H9 (cell line): ENCODE results near the gene IGSF9B. TPM values are rescaled to one million over a fixed set of nuclear protein-coding genes. Genes with fewer than 3 reads are reported as not detected.

Experiments
- DNase-seq: peaks from one replicate; pipeline ENCODE4 v3.0.0-alpha.2; 2017
- H2AFZ ChIP-seq: one replicate; pipeline ENCODE4 v1.6.1; 2013; ENCODE audit warnings: mild to moderate bottlenecking, low read length, control low read depth, moderate library complexity
- H2AK5ac ChIP-seq: 2 replicates; pipeline ENCODE4 v1.6.1; 2013; ENCODE audit warnings: low read length, control low read depth, mixed read lengths; ENCODE audit not compliant: insufficient read length
- H2BK120ac ChIP-seq: one replicate; pipeline ENCODE4 v1.6.1; 2013; ENCODE audit warnings: low read depth, mild to moderate bottlenecking, low read length, control low read depth, inconsistent platforms; ENCODE audit not compliant: poor library complexity, severe bottlenecking
- H2BK12ac ChIP-seq: 2 replicates; pipeline ENCODE4 v1.6.1; 2013; ENCODE audit warnings: low read length, control low read depth, mixed read lengths, low read depth; ENCODE audit not compliant: insufficient read length
- H2BK15ac ChIP-seq: 2 replicates; pipeline ENCODE4 v1.6.1; 2013; ENCODE audit warnings: low read depth, low read length, control low read depth
- H2BK20ac ChIP-seq: one replicate; pipeline ENCODE4 v1.6.1; 2013; ENCODE audit warnings: low read depth, mild to moderate bottlenecking, low read length, control low read depth, inconsistent platforms; ENCODE audit not compliant: poor library complexity, severe bottlenecking
- H2BK5ac ChIP-seq: 2 replicates; pipeline ENCODE4 v1.6.1; 2013; ENCODE audit warnings: low read length, control low read depth, mixed read lengths; ENCODE audit not compliant: insufficient read length
- H3K14ac ChIP-seq: 2 replicates; pipeline ENCODE4 v1.6.1; 2013; ENCODE audit warnings: low read length, control low read depth; ENCODE audit not compliant: insufficient read depth
- H3K18ac ChIP-seq: 2 replicates; pipeline ENCODE4 v1.6.1; 2013; ENCODE audit warnings: low read depth, mild to moderate bottlenecking, mixed read lengths, low read length, control low read depth; ENCODE audit not compliant: insufficient read length
- H3K23ac ChIP-seq: 2 replicates; pipeline ENCODE4 v1.6.1; 2013; ENCODE audit warnings: low read length, control low read depth, mixed read lengths, low read depth; ENCODE audit not compliant: insufficient read length
- H3K23me2 ChIP-seq: 2 replicates; pipeline ENCODE4 v1.6.1; 2013; ENCODE audit warnings: low read depth, mild to moderate bottlenecking, mixed read lengths, low read length, control low read depth; ENCODE audit not compliant: insufficient read length, poor library complexity, severe bottlenecking
- H3K27ac ChIP-seq: 2 replicates; pipeline ENCODE4 v1.5.1; 2013; ENCODE audit warnings: low read length, control low read depth, mixed read lengths, low read depth; ENCODE audit not compliant: insufficient read length
- H3K27me3 ChIP-seq: 2 replicates; pipeline ENCODE4 v1.6.1; 2013; ENCODE audit warnings: low read length, control low read depth, inconsistent platforms; ENCODE audit not compliant: insufficient read depth
- H3K4ac ChIP-seq: 2 replicates; pipeline ENCODE4 v1.6.1; 2013; ENCODE audit warnings: low read depth, mild to moderate bottlenecking, control low read depth, inconsistent platforms, low read length, moderate library complexity
- H3K4me1 ChIP-seq: 2 replicates; pipeline ENCODE4 v1.6.1; 2013; ENCODE audit warnings: low read length, control low read depth, inconsistent platforms; ENCODE audit not compliant: insufficient read depth
- H3K4me2 ChIP-seq: 2 replicates; pipeline ENCODE4 v1.6.1; 2013; ENCODE audit warnings: low read length, control low read depth, mixed read lengths; ENCODE audit not compliant: insufficient read length, insufficient read depth
- H3K56ac ChIP-seq: 2 replicates; pipeline ENCODE4 v1.6.1; 2013; ENCODE audit warnings: low read depth, mild to moderate bottlenecking, mixed read lengths, low read length, control low read depth; ENCODE audit not compliant: insufficient read length
- H3K79me1 ChIP-seq: 2 replicates; pipeline ENCODE4 v1.6.1; 2013; ENCODE audit warnings: low read depth, mild to moderate bottlenecking, moderate library complexity, low read length, control low read depth, inconsistent platforms; ENCODE audit not compliant: insufficient read depth, poor library complexity, severe bottlenecking
- H3K79me2 ChIP-seq: 2 replicates; pipeline ENCODE4 v1.6.1; 2013; ENCODE audit warnings: low read length, control low read depth, inconsistent platforms; ENCODE audit not compliant: insufficient read depth
- H3K9ac ChIP-seq: 2 replicates; pipeline ENCODE4 v1.6.1; 2013; ENCODE audit warnings: low read length, control low read depth, mixed read lengths; ENCODE audit not compliant: insufficient read length; ENCODE audit errors: extremely low read depth
- H3K9me3 ChIP-seq: one replicate; pipeline ENCODE4 v1.6.1; 2013; ENCODE audit warnings: low read depth, low read length, inconsistent platforms; ENCODE audit not compliant: control insufficient read depth
- H3T11ph ChIP-seq: one replicate; pipeline ENCODE4 v1.6.1; 2013; ENCODE audit warnings: mild to moderate bottlenecking, low read length, control low read depth, inconsistent platforms
- H4K20me1 ChIP-seq: one replicate; pipeline ENCODE4 v1.6.1; 2013; ENCODE audit not compliant: control insufficient read depth, insufficient read length, insufficient read depth
- H4K5ac ChIP-seq: 2 replicates; pipeline ENCODE4 v1.6.1; 2013; ENCODE audit warnings: low read depth, mild to moderate bottlenecking, mixed read lengths, low read length, control low read depth; ENCODE audit not compliant: insufficient read length
- H4K8ac ChIP-seq: replicated peaks from 2 replicates; pipeline ENCODE4 v1.6.1; 2013; ENCODE audit warnings: low read length, control low read depth, mixed read lengths, low read depth; ENCODE audit not compliant: insufficient read length
- H4K91ac ChIP-seq: 2 replicates; pipeline ENCODE4 v1.6.1; 2013; ENCODE audit warnings: low read depth, mild to moderate bottlenecking, moderate library complexity, mixed read lengths, low read length, control low read depth; ENCODE audit not compliant: insufficient read length
- H3K27ac Mint-ChIP-seq, 3 experiments: 2 replicates in 2 of 3; 3 replicates in 1 of 3; pipeline ENCODE4 v1.8.0; 2020 to 2021; ENCODE audit warnings: mixed read lengths in 3 of 3, mild to moderate bottlenecking in 1 of 3, moderate library complexity in 1 of 3
- H3K27me3 Mint-ChIP-seq: 2 replicates; pipeline ENCODE4 v1.8.0; 2021; ENCODE audit warnings: low read depth, mild to moderate bottlenecking, moderate library complexity, mixed read lengths
- H3K36me3 Mint-ChIP-seq, 3 experiments: 2 replicates in 2 of 3; 3 replicates in 1 of 3; pipeline ENCODE4 v1.8.0; 2020 to 2021; ENCODE audit warnings: low read depth in 3 of 3, mixed read lengths in 3 of 3; ENCODE audit not compliant: insufficient read depth in 1 of 3
- H3K4me1 Mint-ChIP-seq, 2 experiments: 2 replicates each; pipeline ENCODE4 v1.8.0; 2020; ENCODE audit warnings: mixed read lengths in 2 of 2
- H3K4me3 Mint-ChIP-seq, 2 experiments: 2 replicates in 1 of 2; 3 replicates in 1 of 2; pipeline ENCODE4 v1.8.0; 2020 to 2021; ENCODE audit warnings: mild to moderate bottlenecking in 2 of 2, mixed read lengths in 2 of 2, moderate library complexity in 1 of 2
- H3K9me3 Mint-ChIP-seq, 2 experiments: 2 replicates in 1 of 2; 3 replicates in 1 of 2; pipeline ENCODE4 v1.8.0; 2020; ENCODE audit warnings: mild to moderate bottlenecking in 2 of 2, mixed read lengths in 2 of 2, moderate library complexity in 1 of 2
- WGBS: extraction: QIAGEN DNeasy Blood & Tissue Kit; methylation state at CpG from one replicate; pipeline ENCODE4 v1.1.7; 2013; ENCODE audit warnings: missing lambda C conversion rate, low lambda C conversion rate, mixed read lengths; ENCODE audit not compliant: insufficient read length; ENCODE audit errors: extremely low coverage; 5-methylcytosine and 5-hydroxymethylcytosine counted together
- total RNA-seq: library from RNA; stranded (reverse); gene quantifications from 2 replicates; pipeline ENCODE4 v1.2.1, GENCODE V29; 2021
- TF ChIP-seq, protein P1 (sequence below): fragments of 200-600 bp; sonication (generic); conservative IDR thresholded peaks from 3 replicates; pipeline ENCODE4 v1.8.0; 2021; ENCODE audit warnings: antibody characterized with exemption, mild to moderate bottlenecking

The IGSF9B gene
- total RNA-seq, 1 experiment from 2014 or later, result 25.7 TPM

DNA sequence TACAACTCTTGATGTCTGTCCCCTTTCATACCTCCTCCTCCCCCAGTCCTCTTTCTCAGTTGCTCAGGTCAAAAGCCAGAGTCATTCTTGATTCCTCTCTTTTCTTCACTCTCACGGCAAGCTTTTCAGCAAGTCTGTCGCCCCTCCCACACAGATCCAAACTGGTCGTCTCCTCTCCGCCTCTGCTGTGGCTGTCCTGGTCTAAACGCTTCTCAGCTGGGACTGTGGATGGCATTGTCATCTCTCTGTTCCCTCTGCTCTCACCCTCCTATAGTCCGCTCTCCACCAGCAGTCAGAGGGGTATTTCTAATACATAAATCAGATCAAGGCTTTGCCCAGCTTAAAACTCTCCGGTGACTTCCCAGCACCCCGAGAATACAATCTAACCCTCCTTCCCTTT lies 64.6 kb downstream of the IGSF9B start:
- H2BK12ac ChIP-seq, result no peak overlapping the region

More for the DNA sequence above, 64.6 kb downstream of the IGSF9B start:
- H4K91ac ChIP-seq, result no peak overlapping the region
- H2BK15ac ChIP-seq, result no peak overlapping the region
- no peak overlapping the region for H3K56ac ChIP-seq
- no peaks in the 10 kb centered on the region for H3K9me3 ChIP-seq
- Mint-ChIP-seq H3K4me3 (no peak overlapping the region), H3K27ac (no peak overlapping the region), H3K4me1 (peaks cover 22 to 23% of the 10 kb centered on the region in 2 experiments), H3K9me3 (no peaks in the 10 kb centered on the region), H3K36me3 (peaks cover 0 to 6% (median under 1%) of the 10 kb centered on the region in 3 experiments; a peak in 6 of 7 replicates), H3K27me3 (peaks cover 17% of the 10 kb centered on the region)
- DNase-seq, result no peak
- H3K27me3 ChIP-seq, result no peaks in the 10 kb centered on the region
- H3K18ac ChIP-seq, result no peak overlapping the region
- no peak overlapping the region for H2BK5ac ChIP-seq
- no peaks in the 10 kb centered on the region for H3K23me2 ChIP-seq
- TF ChIP-seq, protein P1, sequence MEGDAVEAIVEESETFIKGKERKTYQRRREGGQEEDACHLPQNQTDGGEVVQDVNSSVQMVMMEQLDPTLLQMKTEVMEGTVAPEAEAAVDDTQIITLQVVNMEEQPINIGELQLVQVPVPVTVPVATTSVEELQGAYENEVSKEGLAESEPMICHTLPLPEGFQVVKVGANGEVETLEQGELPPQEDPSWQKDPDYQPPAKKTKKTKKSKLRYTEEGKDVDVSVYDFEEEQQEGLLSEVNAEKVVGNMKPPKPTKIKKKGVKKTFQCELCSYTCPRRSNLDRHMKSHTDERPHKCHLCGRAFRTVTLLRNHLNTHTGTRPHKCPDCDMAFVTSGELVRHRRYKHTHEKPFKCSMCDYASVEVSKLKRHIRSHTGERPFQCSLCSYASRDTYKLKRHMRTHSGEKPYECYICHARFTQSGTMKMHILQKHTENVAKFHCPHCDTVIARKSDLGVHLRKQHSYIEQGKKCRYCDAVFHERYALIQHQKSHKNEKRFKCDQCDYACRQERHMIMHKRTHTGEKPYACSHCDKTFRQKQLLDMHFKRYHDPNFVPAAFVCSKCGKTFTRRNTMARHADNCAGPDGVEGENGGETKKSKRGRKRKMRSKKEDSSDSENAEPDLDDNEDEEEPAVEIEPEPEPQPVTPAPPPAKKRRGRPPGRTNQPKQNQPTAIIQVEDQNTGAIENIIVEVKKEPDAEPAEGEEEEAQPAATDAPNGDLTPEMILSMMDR, result no peak
- no peak overlapping the region for H2AK5ac ChIP-seq
- no peak overlapping the region for H2BK120ac ChIP-seq
- H2BK20ac ChIP-seq, result no peak overlapping the region
- no peak overlapping the region for H3K4me2 ChIP-seq
- H3K79me2 ChIP-seq, result no peaks in the 10 kb centered on the region
- H3K27ac ChIP-seq, result no peak overlapping the region
- no peak overlapping the region for H4K5ac ChIP-seq
- no peak overlapping the region for H2AFZ ChIP-seq
- no peaks in the 10 kb centered on the region for H4K20me1 ChIP-seq
- H3K4ac ChIP-seq, result no peak overlapping the region
- H3K23ac ChIP-seq, result no peak overlapping the region
- H3K9ac ChIP-seq, result no peak overlapping the region
- H3K14ac ChIP-seq, result no peak overlapping the region
- peaks cover 6% of the 10 kb centered on the region; the same call in 1 of the 2 replicates for H3K4me1 ChIP-seq
- H3K79me1 ChIP-seq, result no peaks in the 10 kb centered on the region
- no peak overlapping the region for H3T11ph ChIP-seq
- no peak overlapping the region for H4K8ac ChIP-seq
- no CpG with 5 or more reads among the region's 8 CpGs for WGBS
